HEK293T (cell line): ENCODE data around the gene ATP10A.

Experiments used
- ARNT ChIP-seq: fragments of 450-650 bp; IDR thresholded peaks from 2 replicates; pipeline ENCODE4 v1.6.1; 2017; ENCODE audit warnings: mild to moderate bottlenecking
- BHLHE40 ChIP-seq: fragments of 450-650 bp; IDR thresholded peaks from 2 replicates; pipeline ENCODE4 v1.6.1; 2016; ENCODE audit warnings: mild to moderate bottlenecking, moderate library complexity, borderline replicate concordance
- FOXA1 ChIP-seq: fragments of 450-650 bp; IDR thresholded peaks from 2 replicates; pipeline ENCODE4 v1.6.1; 2016; ENCODE audit warnings: mild to moderate bottlenecking
- L3MBTL2 ChIP-seq: fragments of 450-650 bp; conservative IDR thresholded peaks from 2 replicates; pipeline ENCODE4 v1.6.1; 2016; ENCODE audit warnings: mild to moderate bottlenecking
- SUZ12 ChIP-seq: fragments of 450-650 bp; IDR thresholded peaks from 2 replicates; pipeline ENCODE4 v1.6.1; 2016; ENCODE audit warnings: mild to moderate bottlenecking
- TARDBP ChIP-seq: fragments of 450-650 bp; IDR thresholded peaks from 2 replicates; pipeline ENCODE4 v1.6.1; 2016

- no peak for TF ChIP-seq L3MBTL2
- no peak for TF ChIP-seq BHLHE40
- no peak for TF ChIP-seq TARDBP
- TF ChIP-seq ARNT = no peak
- no peak for TF ChIP-seq FOXA1
- TF ChIP-seq SUZ12 = no peak
Observed at GRCh38 chr15:25743548-25744275, 119.4 kb downstream of the ATP10A start.
